C4-2B (cell line): Measurements from ENCODE around the gene TLE3.

Experiments used
- H3K27ac ChIP-seq: fragments of 450-650 bp; 2 replicates; pipeline ENCODE4 v1.5.1; 2017
- ZFX ChIP-seq: fragments of 450-650 bp; IDR thresholded peaks from 2 replicates; pipeline ENCODE4 v1.6.1; 2017
- TF ChIP-seq, protein P1 (sequence below): fragments of 450-650 bp; conservative IDR thresholded peaks from 2 replicates; pipeline ENCODE4 v1.5.1; 2017; ENCODE audit warnings: mild to moderate bottlenecking

TLE3 gene

DNA sequence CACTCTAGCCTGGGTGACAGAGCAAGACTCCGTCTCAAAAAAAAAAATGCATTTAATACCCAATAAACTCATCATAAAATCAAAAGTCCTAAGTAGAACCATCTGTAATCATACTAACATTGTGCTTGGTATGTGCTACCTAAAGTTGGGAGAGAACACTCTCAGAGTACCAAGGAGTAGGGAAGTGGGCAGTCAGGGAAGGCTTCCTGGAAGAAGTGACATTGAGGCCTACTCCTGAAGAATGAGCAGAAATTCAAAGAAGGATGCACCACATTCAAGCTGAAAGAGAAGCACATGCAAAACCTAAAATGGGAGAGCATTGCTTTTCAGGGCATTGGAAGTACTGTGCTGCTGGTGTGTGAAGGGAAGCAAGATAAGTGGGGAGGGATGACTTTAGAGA lies 54.1 kb downstream of the TLE3 start:
- no peak overlapping the region for H3K27ac ChIP-seq
- TF ChIP-seq ZFX: no peak
- TF ChIP-seq, protein P1, sequence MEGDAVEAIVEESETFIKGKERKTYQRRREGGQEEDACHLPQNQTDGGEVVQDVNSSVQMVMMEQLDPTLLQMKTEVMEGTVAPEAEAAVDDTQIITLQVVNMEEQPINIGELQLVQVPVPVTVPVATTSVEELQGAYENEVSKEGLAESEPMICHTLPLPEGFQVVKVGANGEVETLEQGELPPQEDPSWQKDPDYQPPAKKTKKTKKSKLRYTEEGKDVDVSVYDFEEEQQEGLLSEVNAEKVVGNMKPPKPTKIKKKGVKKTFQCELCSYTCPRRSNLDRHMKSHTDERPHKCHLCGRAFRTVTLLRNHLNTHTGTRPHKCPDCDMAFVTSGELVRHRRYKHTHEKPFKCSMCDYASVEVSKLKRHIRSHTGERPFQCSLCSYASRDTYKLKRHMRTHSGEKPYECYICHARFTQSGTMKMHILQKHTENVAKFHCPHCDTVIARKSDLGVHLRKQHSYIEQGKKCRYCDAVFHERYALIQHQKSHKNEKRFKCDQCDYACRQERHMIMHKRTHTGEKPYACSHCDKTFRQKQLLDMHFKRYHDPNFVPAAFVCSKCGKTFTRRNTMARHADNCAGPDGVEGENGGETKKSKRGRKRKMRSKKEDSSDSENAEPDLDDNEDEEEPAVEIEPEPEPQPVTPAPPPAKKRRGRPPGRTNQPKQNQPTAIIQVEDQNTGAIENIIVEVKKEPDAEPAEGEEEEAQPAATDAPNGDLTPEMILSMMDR: no peak

DNA sequence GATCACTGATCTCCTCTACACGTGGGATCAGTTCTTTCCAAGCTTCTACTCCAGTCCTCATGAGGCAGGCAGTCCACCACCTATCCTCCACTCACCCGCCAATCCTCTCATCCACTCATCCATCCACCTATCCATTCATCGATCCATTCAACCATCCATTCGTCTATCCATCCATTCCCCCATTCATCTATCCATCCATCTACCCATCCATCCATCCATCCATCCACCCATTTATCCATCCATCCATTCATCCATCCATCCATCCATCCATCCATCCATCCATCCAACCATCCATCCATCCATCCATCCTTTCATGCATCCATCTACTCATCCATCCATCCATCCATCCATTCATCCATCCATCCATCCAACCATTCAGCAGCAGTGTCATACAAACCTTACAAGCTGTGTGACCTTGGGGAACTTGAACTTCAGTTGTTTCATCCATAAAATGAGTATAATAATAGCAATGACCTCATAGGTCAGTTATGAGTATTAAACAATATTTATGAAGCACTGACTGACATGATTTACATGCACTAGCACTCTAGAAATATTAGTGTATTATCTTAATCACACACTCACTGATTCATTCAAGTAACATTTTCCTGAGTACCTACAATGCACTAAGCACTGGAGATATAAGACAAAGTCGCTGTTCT lies 55.0 kb downstream of the TLE3 start:
- TF ChIP-seq ZFX: no peak
- TF ChIP-seq, protein P1: no peak
- H3K27ac ChIP-seq: no peak overlapping the region

DNA sequence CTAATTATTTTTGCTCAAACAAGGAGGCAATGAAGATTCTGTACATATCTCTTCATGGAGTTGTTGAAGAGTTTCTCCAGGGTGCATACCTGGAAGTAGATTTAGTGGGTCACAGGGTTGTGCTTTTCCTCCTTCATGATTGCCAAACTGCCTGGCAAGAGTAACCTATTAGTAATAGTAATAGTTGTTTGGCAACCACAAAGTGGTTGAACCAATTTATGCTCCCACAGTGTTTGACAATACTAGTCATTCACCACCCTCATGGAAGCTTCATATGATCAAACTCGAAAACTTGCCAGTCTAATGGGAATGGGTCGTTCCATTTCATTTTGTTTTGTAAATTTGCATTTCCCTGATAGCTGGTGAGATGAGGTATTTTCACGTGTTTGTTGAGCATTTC lies 57.8 kb downstream of the TLE3 start:
- TF ChIP-seq ZFX: no peak
- TF ChIP-seq, protein P1: no peak
- no peak overlapping the region for H3K27ac ChIP-seq

DNA sequence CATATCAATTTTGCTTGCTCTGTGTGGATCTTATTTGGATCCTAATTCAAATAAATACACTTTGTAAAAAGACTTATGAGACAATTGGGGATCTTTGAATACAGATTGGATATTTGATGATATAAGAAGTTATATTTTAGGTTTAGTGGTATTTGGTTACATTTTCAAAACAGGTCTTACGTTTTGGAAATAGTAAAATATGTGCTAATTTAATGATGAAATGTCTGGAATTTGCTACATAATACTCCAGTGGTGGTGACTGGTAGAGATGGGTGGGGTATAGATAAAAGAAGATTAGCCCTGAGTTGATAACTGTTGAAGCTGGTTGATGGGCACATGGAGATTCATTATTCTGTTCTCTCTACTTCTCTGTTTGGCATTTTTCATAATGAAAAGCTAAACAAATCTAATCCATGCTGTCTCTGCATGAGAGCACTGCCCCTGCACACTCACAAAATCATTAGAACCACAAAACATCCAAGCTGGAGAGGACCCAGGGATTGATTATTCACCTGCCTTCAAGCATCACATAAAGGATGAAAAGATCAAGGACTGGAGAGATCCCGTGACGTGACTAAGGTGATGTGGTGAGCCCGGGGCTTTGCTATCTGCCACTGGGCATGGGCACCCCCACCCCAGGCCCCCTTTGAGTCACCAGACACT lies 58.9 kb downstream of the TLE3 start:
- no peak overlapping the region for H3K27ac ChIP-seq
- TF ChIP-seq, protein P1: no peak
- no peak for TF ChIP-seq ZFX

DNA sequence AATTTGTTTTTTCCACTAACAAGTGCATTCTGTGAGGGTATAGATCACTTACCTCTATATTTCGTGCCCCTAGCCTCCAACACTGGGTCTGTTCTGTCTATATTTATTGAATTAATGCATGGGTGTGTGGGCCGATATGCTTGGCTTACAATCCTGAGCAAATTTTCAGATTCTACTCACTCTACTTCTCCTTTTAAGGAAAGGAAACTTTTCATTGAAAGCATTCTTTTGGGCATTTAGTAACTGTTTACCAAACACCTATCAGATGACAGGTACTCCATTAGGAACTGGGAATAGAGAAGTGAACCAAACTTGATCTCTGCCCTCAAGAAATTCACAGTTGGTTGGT lies 60.5 kb downstream of the TLE3 start:
- TF ChIP-seq, protein P1: no peak
- TF ChIP-seq ZFX: no peak
- no peak overlapping the region for H3K27ac ChIP-seq

DNA sequence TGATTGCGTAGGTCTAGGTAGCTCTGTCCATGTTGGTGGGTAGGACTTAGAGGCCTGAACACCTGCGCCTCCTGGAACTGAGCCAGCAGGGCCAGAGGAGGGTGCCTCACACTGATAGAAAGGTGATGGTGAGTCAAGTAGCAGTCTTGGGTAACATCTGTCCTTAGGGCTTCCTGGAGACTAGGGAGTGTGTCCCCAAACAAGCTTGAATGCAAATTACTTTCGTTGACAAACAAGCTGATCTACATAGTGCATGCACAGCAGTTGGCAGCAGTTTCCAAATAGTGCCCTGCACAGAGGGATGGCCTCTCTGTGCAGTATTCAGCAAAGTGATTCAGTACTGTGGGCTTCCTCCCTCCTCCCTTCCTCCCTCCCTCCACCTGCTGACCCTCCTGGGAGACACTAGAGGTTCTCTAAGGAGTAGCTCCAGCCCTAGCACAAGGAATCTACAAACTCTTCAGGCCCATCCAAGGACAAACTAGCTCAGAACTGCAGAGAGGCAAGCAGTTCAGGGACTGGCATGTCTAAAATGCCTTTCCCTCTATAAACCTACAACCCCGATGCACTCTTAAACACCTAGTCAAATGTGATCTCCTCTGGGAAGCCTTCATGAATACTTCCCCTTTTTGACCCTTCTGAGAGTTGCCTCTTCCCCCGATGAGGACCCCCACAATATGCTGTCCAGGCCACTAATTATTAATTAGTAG lies 61.0 kb downstream of the TLE3 start:
- TF ChIP-seq ZFX: no peak
- TF ChIP-seq, protein P1: no peak
- no peak overlapping the region for H3K27ac ChIP-seq

DNA sequence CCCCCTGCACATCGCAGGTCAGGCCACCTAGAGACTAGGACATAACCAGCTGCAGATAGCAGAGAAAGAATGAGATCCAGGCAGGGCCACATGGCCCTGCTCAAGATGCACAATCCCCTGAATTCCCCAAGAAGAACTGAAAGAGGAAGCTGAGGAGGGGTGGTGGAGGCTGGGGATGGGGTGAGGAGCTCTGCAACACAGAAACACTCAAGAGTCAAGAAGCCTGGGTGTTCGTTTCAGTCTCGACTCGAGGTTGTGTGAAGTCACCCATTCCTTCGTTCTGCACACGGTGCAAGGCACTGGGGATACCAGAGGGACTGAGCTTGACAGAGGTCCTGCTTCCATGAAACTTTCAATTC lies 62.0 kb downstream of the TLE3 start:
- TF ChIP-seq, protein P1: no peak
- TF ChIP-seq ZFX: no peak
- H3K27ac ChIP-seq: no peak overlapping the region
